ENCODE data around the gene BSG.

The BSG gene

GRCh38 chr19:567296-567900, 5.0 kb upstream of the BSG start:
- Histone ChIP-seq H4K20me1 (ENCODE audit: insufficient read depth, low read length, poor library complexity, severe bottlenecking) (no peaks in the 10 kb centered on the region), H3F3A (ENCODE audit: low read depth) (peaks cover 11% of the 10 kb centered on the region), H3K4me2 (ENCODE audit: low read depth, low read length, poor library complexity, severe bottlenecking) (no peak overlapping the region), H3K9me3 (ENCODE audit: insufficient read depth, low read depth, low read length) (no peaks in the 10 kb centered on the region), H3K9ac (ENCODE audit: low read depth, low read length, poor library complexity, severe bottlenecking) (no peak overlapping the region), H3K79me2 (ENCODE audit: insufficient read depth, low read length) (peaks cover under 1% of the 10 kb centered on the region; the same call in 1 of the 2 replicates), H3K27me3 (ENCODE audit: insufficient read depth, low read length, poor library complexity, severe bottlenecking) (no peaks in the 10 kb centered on the region), H2AFZ (ENCODE audit: low read length) (no peak overlapping the region), H3K4me3 (ENCODE audit: low read length, poor library complexity, severe bottlenecking) (no peak overlapping the region), H3K36me3 (ENCODE audit: insufficient read depth, low read length) (no peaks in the 10 kb centered on the region), H3K9me2 (replicated peaks; ENCODE audit: low read depth, low read length) (no peaks in the 10 kb centered on the region), H3K4me1 (ENCODE audit: insufficient read depth, low read length, poor library complexity, severe bottlenecking) (peaks cover 9% of the 10 kb centered on the region)
- no peak for TF ChIP-seq CTCF (conservative IDR thresholded peaks at IDR 0.05; ENCODE audit: low read length)
- no peak for TF ChIP-seq EZH2phosphoT487 (IDR thresholded peaks at IDR 0.05; ENCODE audit: borderline replicate concordance)

DNA sequence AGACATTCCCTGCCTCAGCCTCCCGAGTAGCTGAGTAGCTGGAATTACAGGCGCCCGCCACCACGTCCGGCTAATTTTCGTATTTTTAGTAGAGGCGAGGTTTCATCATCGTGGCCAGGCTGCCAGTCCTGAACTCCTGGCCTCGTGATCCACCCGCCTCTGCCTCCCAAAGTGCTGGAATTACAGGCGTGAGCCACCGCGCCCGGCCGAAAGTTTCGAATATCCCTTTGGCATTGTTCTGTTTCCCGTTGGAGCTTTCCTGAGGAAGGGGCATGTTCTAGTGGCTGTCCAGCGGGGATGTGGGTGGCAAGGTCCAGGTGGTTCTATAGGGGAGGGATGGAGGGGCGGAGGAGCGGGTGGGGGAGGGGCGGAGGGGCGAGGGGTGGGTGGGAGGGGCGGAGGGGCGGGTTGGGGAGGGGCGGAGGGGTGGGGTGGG, 2.1 kb upstream of the BSG start:
- Histone ChIP-seq H3K27me3 (ENCODE audit: insufficient read depth, low read length, poor library complexity, severe bottlenecking) (peaks cover 6% of the 10 kb centered on the region), H4K20me1 (ENCODE audit: insufficient read depth, low read length, poor library complexity, severe bottlenecking) (peaks cover 27% of the 10 kb centered on the region), H3K36me3 (ENCODE audit: insufficient read depth, low read length) (no peaks in the 10 kb centered on the region), H3K9ac (ENCODE audit: low read depth, low read length, poor library complexity, severe bottlenecking) (no peak overlapping the region), H3K4me1 (ENCODE audit: insufficient read depth, low read length, poor library complexity, severe bottlenecking) (peaks cover 12% of the 10 kb centered on the region), H2AFZ (ENCODE audit: low read length) (no peak overlapping the region), H3K4me2 (ENCODE audit: low read depth, low read length, poor library complexity, severe bottlenecking) (no peak overlapping the region), H3K9me2 (replicated peaks; ENCODE audit: low read depth, low read length) (no peaks in the 10 kb centered on the region), H3K79me2 (ENCODE audit: insufficient read depth, low read length) (peaks cover 29% of the 10 kb centered on the region), H3K9me3 (ENCODE audit: insufficient read depth, low read depth, low read length) (no peaks in the 10 kb centered on the region), H3K4me3 (ENCODE audit: low read length, poor library complexity, severe bottlenecking) (no peak overlapping the region), H3F3A (ENCODE audit: low read depth) (peaks cover 11% of the 10 kb centered on the region)
- TF ChIP-seq EZH2phosphoT487 (IDR thresholded peaks at IDR 0.05; ENCODE audit: borderline replicate concordance) (no peak), CTCF (conservative IDR thresholded peaks at IDR 0.05; ENCODE audit: low read length) (no peak)

DNA sequence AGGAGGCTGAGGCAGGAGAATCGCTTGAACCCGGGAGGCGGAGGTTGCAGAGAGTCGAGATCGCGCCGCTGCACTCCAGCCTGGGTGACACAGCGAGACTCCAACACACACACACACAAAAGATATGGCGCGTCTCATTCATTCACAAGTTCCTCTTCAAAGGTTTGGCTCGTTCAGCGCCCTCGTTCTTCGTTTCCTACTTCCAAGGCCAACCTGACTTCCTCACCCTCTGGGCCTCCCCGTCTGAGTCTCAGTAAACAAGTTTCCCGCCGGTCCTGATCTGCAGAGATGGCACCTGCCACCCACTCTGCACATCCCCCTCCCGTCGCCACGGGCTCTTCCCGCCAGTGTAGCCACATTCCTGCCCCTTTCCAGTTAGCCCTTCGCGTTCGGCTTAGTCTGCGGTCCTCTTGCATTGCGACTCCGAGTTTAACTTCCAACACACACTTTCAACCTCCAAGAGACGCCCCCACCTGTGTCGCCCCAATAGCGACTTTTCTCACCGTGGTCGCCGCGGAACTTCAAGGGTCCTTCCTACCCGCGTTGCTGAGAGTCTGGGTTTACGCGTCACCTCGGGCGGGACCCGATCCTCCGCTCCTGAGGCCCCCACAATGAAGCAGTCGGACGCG, 1.3 kb upstream of the BSG start:
- Histone ChIP-seq H3F3A (ENCODE audit: low read depth) (peaks cover 11% of the 10 kb centered on the region), H3K4me2 (ENCODE audit: low read depth, low read length, poor library complexity, severe bottlenecking) (peak overlapping the region; percentile 90), H3K9ac (ENCODE audit: low read depth, low read length, poor library complexity, severe bottlenecking) (peak overlapping the region; percentile 79), H3K9me3 (ENCODE audit: insufficient read depth, low read depth, low read length) (no peaks in the 10 kb centered on the region), H2AFZ (ENCODE audit: low read length) (peak overlapping the region; percentile 96), H3K36me3 (ENCODE audit: insufficient read depth, low read length) (no peaks in the 10 kb centered on the region), H4K20me1 (ENCODE audit: insufficient read depth, low read length, poor library complexity, severe bottlenecking) (peaks cover 33% of the 10 kb centered on the region), H3K4me1 (ENCODE audit: insufficient read depth, low read length, poor library complexity, severe bottlenecking) (peaks cover 17% of the 10 kb centered on the region), H3K79me2 (ENCODE audit: insufficient read depth, low read length) (peaks cover 36% of the 10 kb centered on the region), H3K27me3 (ENCODE audit: insufficient read depth, low read length, poor library complexity, severe bottlenecking) (peaks cover 6% of the 10 kb centered on the region), H3K9me2 (replicated peaks; ENCODE audit: low read depth, low read length) (no peaks in the 10 kb centered on the region), H3K4me3 (ENCODE audit: low read length, poor library complexity, severe bottlenecking) (peak overlapping the region; percentile 82)
- TF ChIP-seq EZH2phosphoT487 (IDR thresholded peaks at IDR 0.05; ENCODE audit: borderline replicate concordance) (no peak), CTCF (conservative IDR thresholded peaks at IDR 0.05; ENCODE audit: low read length) (no peak)

Measured in Loucy (cell line).